ENCODE measurements around the gene LARGE2. TPM values are rescaled to one million over a fixed set of nuclear protein-coding genes. Genes with fewer than 3 reads are reported as not detected.

The LARGE2 gene
- total and polyA plus RNA-seq, 9 of the 15 experiments (the other 6 are each of a cell fraction or from before 2014, with no cell fraction given) = 0.56 to 14.1 (median 6.6) TPM

DNA sequence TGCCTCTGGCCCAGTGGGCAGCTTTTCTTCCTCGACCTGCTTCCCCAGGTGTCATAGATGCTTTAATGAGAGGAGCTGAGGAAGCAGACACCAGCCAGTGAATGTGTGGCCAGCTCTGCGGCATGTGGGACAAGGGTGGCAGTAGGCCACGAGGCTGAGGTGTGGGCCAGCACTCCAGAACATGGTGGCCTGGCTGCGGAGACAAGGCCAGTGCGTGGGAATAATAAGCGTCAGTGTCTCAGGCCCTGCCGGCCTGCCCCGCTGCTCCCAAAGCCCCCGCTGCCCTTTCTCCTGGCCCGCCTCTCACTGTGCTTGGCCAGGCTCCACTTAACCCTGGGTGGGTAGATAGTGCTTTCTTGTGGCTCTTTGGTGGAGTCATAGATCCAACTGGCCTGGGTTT is 34.9 kb upstream of the LARGE2 start:
- no peaks in the 10 kb centered on the region for H3K36me3 ChIP-seq (ENCODE audit: control insufficient read depth, insufficient read depth, low read length)
- POLR2A ChIA-PET = no interaction called here
- peaks cover 0 to 18% of the 10 kb centered on the region in 2 experiments; a peak in 3 of 5 replicates for H3K4me1 ChIP-seq (replicated peaks in 1 of 2; ENCODE audit: control insufficient read depth in 2 of 2, insufficient read depth in 2 of 2, low read length in 2 of 2)
- ATAC-seq (no peak), DNase-seq (ENCODE audit: extremely low read depth in 1 of 4, low spot score in 3 of 4) (no peak), FAIRE-seq (no peak)
- BruUV-seq (replicated peaks) = no TSS peak
- no peaks in the 10 kb centered on the region for H3K9me3 ChIP-seq (replicated peaks; ENCODE audit: control insufficient read depth, insufficient read depth, low read depth, low read length)
- in situ Hi-C loops (cut with MboI) (no loop called here), intact Hi-C loops (cut with micrococcal nuclease) (no loop called here)
- no peaks in the 10 kb centered on the region for H3K9me1 ChIP-seq (ENCODE audit: control insufficient read depth, insufficient read depth, low read length)
- H3K27me3 ChIP-seq (ENCODE audit: control insufficient read depth in 2 of 2, insufficient read depth in 2 of 2, low read length in 2 of 2) = no peaks in the 10 kb centered on the region; a peak in 1 of 5 replicates
- CTCF ChIA-PET (ENCODE audit: low intra/inter-chr PET ratio) = no interaction called here
- H4K20me1 ChIP-seq (replicated peaks; ENCODE audit: control insufficient read depth, insufficient read depth, low read length) = peaks cover 29% of the 10 kb centered on the region
- H3K27ac ChIP-seq (ENCODE audit: extremely low read depth, low read depth, low read length) = no peak overlapping the region
- no peak overlapping the region for H3K9ac ChIP-seq (ENCODE audit: insufficient read depth in 1 of 2, low read depth in 2 of 2, low read length in 2 of 2)
- no peaks in the 10 kb centered on the region for H3K79me2 ChIP-seq (ENCODE audit: control insufficient read depth, insufficient read depth, low read length)
- H3K4me2 ChIP-seq (ENCODE audit: insufficient read depth, low read length) = no peak overlapping the region
- TF ChIP-seq CC2D1A (IDR thresholded peaks at IDR 0.05) (no peak), STAG1 (CRISPR knock-in tag; IDR thresholded peaks at IDR 0.05; ENCODE audit: borderline replicate concordance) (no peak), ZNF347 (CRISPR knock-in tag; IDR thresholded peaks at IDR 0.05; ENCODE audit: low read depth) (no peak), ZNF507 (tag; conservative IDR thresholded peaks at IDR 0.05) (no peak), HLTF (IDR thresholded peaks at IDR 0.05) (no peak), MCM2 (IDR thresholded peaks at IDR 0.05; ENCODE audit: low read depth) (no peak), SMARCA5 (IDR thresholded peaks at IDR 0.05) (no peak)
- TF ChIP-seq, protein P1, sequence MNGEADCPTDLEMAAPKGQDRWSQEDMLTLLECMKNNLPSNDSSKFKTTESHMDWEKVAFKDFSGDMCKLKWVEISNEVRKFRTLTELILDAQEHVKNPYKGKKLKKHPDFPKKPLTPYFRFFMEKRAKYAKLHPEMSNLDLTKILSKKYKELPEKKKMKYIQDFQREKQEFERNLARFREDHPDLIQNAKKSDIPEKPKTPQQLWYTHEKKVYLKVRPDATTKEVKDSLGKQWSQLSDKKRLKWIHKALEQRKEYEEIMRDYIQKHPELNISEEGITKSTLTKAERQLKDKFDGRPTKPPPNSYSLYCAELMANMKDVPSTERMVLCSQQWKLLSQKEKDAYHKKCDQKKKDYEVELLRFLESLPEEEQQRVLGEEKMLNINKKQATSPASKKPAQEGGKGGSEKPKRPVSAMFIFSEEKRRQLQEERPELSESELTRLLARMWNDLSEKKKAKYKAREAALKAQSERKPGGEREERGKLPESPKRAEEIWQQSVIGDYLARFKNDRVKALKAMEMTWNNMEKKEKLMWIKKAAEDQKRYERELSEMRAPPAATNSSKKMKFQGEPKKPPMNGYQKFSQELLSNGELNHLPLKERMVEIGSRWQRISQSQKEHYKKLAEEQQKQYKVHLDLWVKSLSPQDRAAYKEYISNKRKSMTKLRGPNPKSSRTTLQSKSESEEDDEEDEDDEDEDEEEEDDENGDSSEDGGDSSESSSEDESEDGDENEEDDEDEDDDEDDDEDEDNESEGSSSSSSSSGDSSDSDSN (IDR thresholded peaks at IDR 0.05; ENCODE audit: borderline replicate concordance in 1 of 2, low read depth in 2 of 2, low read length in 2 of 2) = no peak
- H3K4me3 ChIP-seq = no peak overlapping the region
- no peak overlapping the region for H2AFZ ChIP-seq (ENCODE audit: low read depth, low read length)
- 61% methylated on average over 9 of the region's 10 CpGs for WGBS (ENCODE audit: insufficient coverage, low coverage, missing lambda C conversion rate)

All from K562 (cell line).